ENCODE data around the gene ITGB4.

Gene ITGB4

GRCh38 chr17:75720656-75721462, at the start of gene ITGB4:
Gene ITGB4 (plus strand): TSS chr17:75721459. CDS start chr17:75724704, 3,245 bp downstream.
- no peak for DNase-seq

DNA sequence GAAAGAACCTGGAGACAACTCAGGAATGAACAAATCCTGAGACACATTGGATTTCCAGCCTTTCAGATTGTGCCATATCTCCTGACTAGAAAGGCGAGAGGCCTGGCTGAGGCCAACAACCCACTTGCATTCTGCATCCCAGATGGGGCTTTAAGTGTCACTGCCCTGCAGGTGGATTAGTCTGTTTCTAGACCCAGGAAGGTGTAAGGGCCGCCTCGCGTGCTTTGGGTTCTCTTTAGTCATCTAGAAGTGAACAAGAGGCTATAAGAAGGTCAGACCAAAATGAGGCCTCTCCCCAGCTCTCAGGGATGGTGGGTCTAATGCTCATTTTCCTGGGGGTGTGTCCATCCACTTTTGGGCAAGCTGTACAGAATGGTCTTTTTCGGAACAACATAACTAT, 49.2 kb upstream of the ITGB4 start:
- DNase-seq = no peak

GRCh38 chr17:75673487-75673886, 47.8 kb upstream of the ITGB4 start:
- DNase-seq = no peak

GRCh38 chr17:75676461-75676860, 44.8 kb upstream of the ITGB4 start:
- DNase-seq = no peak

DNA sequence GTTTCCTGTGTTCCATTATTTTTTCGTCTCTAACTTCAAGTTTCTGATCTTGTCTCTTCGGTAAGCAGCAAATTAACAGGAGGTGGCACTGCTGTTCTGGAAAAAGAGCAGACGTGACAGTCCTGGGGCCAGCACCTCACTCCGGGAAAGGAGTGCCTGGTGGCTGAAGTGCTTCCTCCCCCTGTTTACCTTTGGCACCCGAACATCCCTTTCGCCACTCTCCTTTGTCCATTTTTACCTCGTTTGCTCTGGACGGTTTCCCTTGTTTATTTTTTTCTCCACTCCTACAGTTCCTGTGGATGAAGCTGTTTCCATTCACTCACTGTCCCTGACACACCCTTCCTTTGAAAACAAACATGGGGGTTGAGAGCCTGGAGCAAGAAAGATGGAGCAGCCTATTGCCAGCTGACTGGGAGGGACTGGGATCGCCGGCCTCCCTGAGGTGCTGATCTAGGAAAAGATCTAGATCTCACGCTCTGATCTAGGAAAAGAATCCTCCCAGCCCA, 41.5 kb upstream of the ITGB4 start:
- DNase-seq = no peak

DNA sequence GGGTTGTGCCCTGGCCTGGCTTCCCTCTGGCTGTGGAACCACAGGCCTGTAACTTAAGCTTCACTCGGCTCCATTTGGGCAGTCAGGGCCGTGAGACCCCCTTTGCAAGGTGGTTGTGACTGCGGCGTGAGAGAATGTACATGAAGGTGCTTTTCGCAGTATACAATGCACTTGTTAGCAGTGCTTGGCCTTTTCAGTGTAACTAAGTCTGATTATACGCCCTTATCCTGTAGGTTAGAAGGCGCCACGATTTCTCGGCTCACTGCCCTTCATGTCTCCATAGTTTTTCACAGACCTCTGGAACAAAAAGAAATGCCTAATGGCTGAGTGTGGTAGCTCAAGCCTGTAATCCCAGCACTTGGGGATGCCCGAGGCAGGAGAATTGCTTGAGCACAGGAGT, 40.8 kb upstream of the ITGB4 start:
- DNase-seq = no peak

- DNase-seq = no peak
Observed at GRCh38 chr17:75681289-75681688, 40.0 kb upstream of the ITGB4 start.

GRCh38 chr17:75683583-75683982, 37.7 kb upstream of the ITGB4 start:
- no peak for DNase-seq

DNA sequence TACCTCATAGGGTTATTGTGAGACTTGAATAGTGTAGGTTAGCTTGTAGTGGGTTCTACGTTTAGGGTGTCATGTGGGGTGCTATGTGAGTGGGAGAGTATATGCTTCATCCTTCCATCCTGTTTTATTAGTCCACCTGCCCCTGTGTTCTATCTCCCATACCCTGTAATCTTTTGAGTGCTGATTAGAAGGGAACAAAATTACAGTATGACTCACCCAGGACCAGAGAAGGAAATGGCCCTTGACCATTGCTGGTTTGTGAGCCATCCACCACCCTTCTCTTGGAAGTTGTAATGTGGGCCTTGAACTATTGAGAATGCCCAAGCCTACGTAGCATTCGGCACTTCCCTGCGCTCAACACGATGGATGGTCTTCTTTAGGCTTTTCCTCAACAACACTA, 37.0 kb upstream of the ITGB4 start:
- DNase-seq = no peak

DNA sequence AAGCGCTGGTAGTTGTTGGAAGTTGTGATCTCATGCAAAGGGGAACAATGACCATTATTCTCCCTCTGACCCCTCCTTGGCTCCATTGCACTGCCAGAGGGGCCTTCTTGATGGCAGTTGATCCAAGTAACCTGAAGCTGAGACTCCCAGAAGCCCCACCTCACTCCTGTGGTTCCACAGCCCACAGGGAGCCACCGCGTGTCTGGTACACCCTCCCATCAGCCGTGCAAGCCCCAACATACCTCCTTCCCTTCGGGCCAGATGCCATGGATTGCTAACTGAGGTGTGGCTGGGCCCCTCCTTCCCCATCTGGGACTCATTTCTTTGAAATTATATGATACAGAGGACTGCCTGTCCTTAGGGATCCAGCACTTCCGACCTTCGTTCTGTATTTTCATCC, 36.3 kb upstream of the ITGB4 start:
- no peak for DNase-seq

GRCh38 chr17:75685499-75685898, 35.8 kb upstream of the ITGB4 start:
- no peak for DNase-seq

- peak; percentile 25 for DNase-seq
Observed at GRCh38 chr17:75688209-75688825, 32.9 kb upstream of the ITGB4 start.

GRCh38 chr17:75689441-75689873, 31.8 kb upstream of the ITGB4 start:
- peak; percentile 3 for DNase-seq

DNA sequence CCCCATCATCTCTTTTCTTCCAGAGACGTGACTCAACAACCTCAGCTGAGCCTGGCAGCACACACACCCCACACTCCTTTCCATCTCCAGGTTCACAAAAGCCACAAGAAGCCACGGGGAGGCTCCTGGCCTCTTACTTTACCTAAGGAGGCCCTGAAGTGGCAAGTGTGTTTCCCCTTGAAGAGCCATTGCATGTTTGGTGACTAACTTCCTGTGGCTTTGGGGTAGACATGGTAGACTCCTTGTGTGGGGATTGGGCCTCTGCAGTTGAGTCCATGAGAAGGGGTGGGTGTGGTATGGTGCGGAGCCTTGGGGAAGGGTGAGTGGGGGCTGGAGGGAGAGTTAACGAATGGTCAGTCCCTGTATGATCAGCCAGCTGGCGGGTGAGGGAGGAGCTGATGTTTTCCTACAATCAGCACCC, 29.9 kb upstream of the ITGB4 start:
- peak; percentile 13 for DNase-seq

DNA sequence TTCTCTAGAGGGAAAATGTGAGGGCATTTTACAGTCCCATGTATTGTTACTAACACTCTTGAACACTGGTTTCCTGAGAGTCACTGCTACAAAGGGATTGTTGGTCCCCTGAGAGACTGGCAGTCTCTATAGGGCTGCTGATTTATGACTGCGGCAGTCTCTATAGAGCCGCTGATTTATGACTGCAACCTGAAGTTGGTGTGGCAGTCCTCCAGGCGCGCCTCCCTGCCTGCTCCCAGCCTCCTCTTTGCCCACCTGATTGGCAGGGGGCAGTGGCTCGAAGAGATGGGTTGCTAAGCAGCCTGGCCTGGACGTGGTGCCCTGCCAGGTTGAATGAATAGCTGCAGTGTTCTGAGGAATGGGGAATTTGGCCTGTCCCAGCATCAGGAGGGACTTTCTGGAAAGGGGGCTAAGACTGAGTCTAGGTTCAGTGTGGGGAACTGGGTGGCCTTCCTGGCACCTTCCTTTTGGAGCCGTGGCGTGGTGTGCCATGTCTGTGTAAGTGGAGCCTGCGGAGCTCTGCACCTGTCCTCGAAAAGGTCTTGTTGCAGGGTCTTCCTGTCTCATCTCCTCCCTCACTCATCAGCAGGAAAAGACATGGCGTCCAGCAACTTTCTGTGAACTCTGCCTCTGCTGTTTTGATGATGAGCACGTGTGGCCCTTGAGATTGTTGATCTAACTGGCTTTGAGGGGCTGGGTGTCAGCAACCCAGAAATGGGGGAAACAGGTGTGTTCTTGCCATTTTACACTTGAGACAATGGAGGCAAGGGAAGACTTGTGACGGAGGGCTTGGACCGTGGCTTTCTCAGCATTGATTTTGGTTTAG, 29.2 kb upstream of the ITGB4 start:
- DNase-seq = no peak

DNA sequence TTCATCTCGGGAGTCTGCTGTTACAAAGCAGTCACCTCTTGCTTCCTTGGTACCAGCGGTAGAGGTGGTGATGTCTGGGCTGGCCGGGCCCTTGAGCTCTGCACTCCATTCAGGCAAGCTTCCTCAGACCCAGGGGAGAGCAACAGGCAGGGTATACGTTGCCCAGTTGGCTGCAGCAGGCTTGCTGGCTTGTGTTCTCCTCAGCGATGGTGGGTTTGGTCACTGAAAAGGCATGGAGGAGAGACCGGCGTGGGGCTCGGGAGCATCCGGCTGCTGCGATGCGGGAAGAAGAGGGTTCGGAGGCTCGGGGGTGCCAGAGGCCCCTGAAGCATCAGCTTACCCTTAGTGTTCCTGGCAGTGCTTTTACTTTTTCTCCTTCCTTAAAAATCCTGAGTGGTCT, 28.3 kb upstream of the ITGB4 start:
- DNase-seq = no peak

DNA sequence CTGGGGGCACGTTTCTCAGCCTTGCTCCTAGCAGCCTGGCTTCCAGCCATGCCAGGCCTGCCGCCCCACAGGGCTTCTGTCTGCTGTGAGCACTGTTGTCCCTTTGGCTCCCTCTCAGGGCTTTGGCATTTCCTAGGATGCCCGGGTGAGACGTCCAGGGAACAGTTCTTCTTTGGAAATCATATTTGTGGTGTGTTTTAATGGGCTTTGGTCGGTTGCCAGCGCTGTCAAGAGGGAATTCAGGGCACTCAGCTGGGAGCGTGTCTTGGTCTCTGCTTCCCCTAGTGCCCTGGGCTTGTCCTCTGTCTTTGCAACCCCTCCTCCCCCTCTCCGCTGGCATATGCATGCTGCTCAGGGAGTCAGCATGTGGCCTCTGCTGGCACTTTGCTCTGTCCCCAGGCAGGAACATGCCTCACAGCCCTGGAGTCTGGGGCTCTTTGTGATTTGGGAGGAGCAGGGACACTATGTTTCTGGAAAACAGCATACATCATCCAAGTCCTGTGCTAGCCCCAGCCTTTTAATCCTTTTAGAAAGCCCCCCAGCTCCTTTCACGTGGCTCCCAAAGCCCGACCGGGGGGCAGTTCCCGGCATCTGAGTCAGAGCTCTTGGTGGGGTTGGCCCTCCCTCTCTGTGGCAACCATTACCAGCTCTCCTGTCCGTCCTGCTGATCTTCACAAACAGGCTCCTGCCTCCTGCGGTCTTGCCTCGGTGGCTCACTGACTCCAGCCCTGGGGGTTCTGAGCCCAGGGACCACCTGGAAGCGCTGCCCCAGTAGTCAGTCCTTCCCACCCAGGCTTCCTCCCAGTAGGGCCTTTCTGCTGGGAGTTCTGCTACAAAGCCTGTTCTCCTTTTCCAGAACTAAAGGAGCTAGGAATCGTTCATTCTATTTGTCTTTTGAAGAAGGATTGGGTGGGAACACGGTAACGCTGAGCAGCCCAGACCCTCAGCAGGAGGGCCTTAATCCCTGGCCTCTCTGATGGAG, 27.5 kb upstream of the ITGB4 start:
- DNase-seq = no peak

- DNase-seq = no peak
Observed at GRCh38 chr17:75694536-75694935, 26.7 kb upstream of the ITGB4 start.

DNA sequence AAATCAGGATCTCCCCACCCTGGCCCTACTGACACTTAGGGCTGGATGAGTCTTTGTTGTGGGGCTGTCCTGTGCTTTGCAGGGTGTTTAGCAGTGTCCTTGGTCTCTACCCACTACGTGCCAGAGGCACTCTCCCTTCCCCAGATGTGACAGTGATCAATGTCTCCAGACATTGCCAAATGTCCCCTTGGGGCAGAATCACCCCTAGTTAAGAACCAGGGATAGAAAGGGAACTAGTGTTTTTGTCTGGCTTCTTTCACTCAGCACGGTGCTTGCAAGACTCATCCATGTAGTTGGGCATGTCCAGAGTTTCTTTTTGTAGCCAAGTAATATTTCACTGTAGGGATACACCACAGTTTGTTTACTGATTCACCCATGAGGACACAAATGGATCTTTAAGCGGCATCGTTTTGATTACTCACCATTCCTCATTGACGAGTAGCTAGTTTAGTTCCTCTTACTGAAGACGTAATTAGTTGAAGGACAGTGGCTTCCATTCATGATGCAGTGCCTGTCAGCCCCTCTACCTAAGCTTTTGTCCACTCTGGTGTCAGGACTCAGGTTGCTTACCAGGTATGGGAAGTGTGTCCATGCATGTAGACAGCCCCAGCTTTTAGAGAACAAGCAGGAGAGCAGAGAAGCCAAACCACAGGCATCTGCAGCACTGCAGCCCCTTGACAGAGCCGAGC, 26.0 kb upstream of the ITGB4 start:
- DNase-seq = no peak

DNA sequence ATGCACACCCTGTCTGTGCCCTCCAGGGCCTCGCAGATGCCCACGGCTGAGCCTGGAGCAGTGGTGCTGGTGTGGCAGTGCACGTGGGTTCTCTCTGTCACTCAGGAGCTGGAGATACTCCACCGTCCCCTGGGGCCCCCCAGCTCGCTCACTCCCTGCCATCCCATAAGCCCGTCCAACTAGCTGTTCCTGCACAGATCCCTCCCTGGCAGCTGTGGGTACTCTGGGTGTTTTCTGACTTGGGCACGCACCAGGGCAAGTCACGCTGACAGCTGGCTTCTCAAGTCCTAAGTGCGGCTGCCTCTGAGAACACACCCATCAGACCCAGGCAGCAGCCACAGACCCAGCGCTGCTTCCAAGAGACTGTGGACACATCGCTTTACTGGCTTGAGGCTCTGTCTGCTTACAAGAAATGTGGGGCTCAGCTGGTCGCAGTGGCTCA, 25.4 kb upstream of the ITGB4 start:
- no peak for DNase-seq

- no peak for DNase-seq
Observed at GRCh38 chr17:75697651-75698291, 23.5 kb upstream of the ITGB4 start.

Data from KG1 (cell line).